RWPE2 (cell line): Measurements from ENCODE around the gene PBX2.

ENCODE experiments used
- ATAC-seq: fragments of 200-7000 bp; cut with Tn5 transposase; 3 replicates; pipeline ENCODE4 v1.9.1; 2021; ENCODE audit warnings: low read depth
- DNase-seq: peaks from one replicate; pipeline ENCODE4 v3.0.0-alpha.2; 2020; ENCODE audit warnings: low spot score
- H3K27ac ChIP-seq: fragments of 450-650 bp; 2 replicates; pipeline ENCODE4 v1.5.1; 2017; ENCODE audit warnings: mild to moderate bottlenecking; ENCODE audit not compliant: poor library complexity, severe bottlenecking
- H3K27me3 ChIP-seq: fragments of 250-450 bp; sonication (Bioruptor Pico); 2 replicates; pipeline ENCODE4 v1.5.1; 2021; ENCODE audit warnings: mild to moderate bottlenecking, moderate library complexity; ENCODE audit not compliant: insufficient read depth, poor library complexity, severe bottlenecking
- H3K36me3 ChIP-seq: fragments of 250-450 bp; sonication (Bioruptor Pico); 2 replicates; pipeline ENCODE4 v1.5.1; 2020; ENCODE audit warnings: low read depth, mild to moderate bottlenecking, moderate library complexity
- H3K4me1 ChIP-seq: fragments of 250-450 bp; sonication (Bioruptor Pico); 2 replicates; pipeline ENCODE4 v1.5.1; 2021; ENCODE audit warnings: mild to moderate bottlenecking, moderate library complexity; ENCODE audit not compliant: insufficient read depth, poor library complexity, severe bottlenecking
- H3K4me3 ChIP-seq: fragments of 250-450 bp; sonication (Bioruptor Pico); 2 replicates; pipeline ENCODE4 v1.5.1; 2021; ENCODE audit warnings: mild to moderate bottlenecking, moderate library complexity; ENCODE audit not compliant: severe bottlenecking
- H3K9me3 ChIP-seq: fragments of 250-450 bp; sonication (Bioruptor Pico); 2 replicates; pipeline ENCODE4 v1.5.1; 2021; ENCODE audit warnings: mild to moderate bottlenecking, moderate library complexity; ENCODE audit not compliant: severe bottlenecking
- CTCF ChIP-seq: fragments of 450-650 bp; IDR thresholded peaks from one replicate; pipeline ENCODE4 v1.5.1; 2017; ENCODE audit warnings: mild to moderate bottlenecking, moderate library complexity; ENCODE audit not compliant: poor library complexity, severe bottlenecking

Gene PBX2

GRCh38 chr6:32149092-32149755, 40.8 kb downstream of the PBX2 start:
- DNase-seq (no peak), ATAC-seq (no peak)
- H3K4me3 ChIP-seq: peak overlapping the region; percentile 20
- peak; percentile 29 for TF ChIP-seq CTCF
- no peak overlapping the region for H3K27ac ChIP-seq
- H3K9me3 ChIP-seq: no peaks in the 10 kb centered on the region
- no peaks in the 10 kb centered on the region for H3K27me3 ChIP-seq
- no peaks in the 10 kb centered on the region for H3K36me3 ChIP-seq
- H3K4me1 ChIP-seq: peaks cover 6% of the 10 kb centered on the region

- no peaks in the 10 kb centered on the region for H3K27me3 ChIP-seq
- peak overlapping the region; percentile 20 for H3K4me3 ChIP-seq
- H3K4me1 ChIP-seq: peaks cover 6% of the 10 kb centered on the region
- DNase-seq: no peak
- H3K36me3 ChIP-seq: no peaks in the 10 kb centered on the region
- ATAC-seq: peak; percentile 71
- H3K9me3 ChIP-seq: no peaks in the 10 kb centered on the region
- peak; percentile 49 for TF ChIP-seq CTCF
- H3K27ac ChIP-seq: no peak overlapping the region
Observed at GRCh38 chr6:32148289-32149091, 41.5 kb downstream of the PBX2 start.

GRCh38 chr6:32147401-32148132, 42.4 kb downstream of the PBX2 start:
- H3K4me1 ChIP-seq: peaks cover 6% of the 10 kb centered on the region
- H3K9me3 ChIP-seq: no peaks in the 10 kb centered on the region
- H3K36me3 ChIP-seq: no peaks in the 10 kb centered on the region
- H3K4me3 ChIP-seq: no peak overlapping the region
- no peak for DNase-seq
- H3K27ac ChIP-seq: no peak overlapping the region
- TF ChIP-seq CTCF: no peak
- ATAC-seq: no peak
- H3K27me3 ChIP-seq: no peaks in the 10 kb centered on the region

GRCh38 chr6:32146687-32147086, 43.3 kb downstream of the PBX2 start:
- no peaks in the 10 kb centered on the region for H3K27me3 ChIP-seq
- TF ChIP-seq CTCF: no peak

More at GRCh38 chr6:32146687-32147086, 43.3 kb downstream of the PBX2 start:
- Histone ChIP-seq H3K9me3 (no peaks in the 10 kb centered on the region), H3K36me3 (no peaks in the 10 kb centered on the region), H3K4me3 (no peak overlapping the region), H3K27ac (no peak overlapping the region), H3K4me1 (no peaks in the 10 kb centered on the region)
- ATAC-seq (no peak), DNase-seq (no peak)
